HG02943 (cell line): ENCODE results near the gene CDADC1.

Source experiments
- ATAC-seq: cut with Tn5 transposase; IDR thresholded peaks from one replicate; pipeline ENCODE4 v1.9.1; 2021; ENCODE audit warnings: mild to moderate bottlenecking, low read depth, moderate library complexity; ENCODE audit not compliant: unreplicated experiment

Gene CDADC1

GRCh38 chr13:49235856-49236431 is 11.8 kb upstream of the CDADC1 start:
- ATAC-seq = no peak

DNA sequence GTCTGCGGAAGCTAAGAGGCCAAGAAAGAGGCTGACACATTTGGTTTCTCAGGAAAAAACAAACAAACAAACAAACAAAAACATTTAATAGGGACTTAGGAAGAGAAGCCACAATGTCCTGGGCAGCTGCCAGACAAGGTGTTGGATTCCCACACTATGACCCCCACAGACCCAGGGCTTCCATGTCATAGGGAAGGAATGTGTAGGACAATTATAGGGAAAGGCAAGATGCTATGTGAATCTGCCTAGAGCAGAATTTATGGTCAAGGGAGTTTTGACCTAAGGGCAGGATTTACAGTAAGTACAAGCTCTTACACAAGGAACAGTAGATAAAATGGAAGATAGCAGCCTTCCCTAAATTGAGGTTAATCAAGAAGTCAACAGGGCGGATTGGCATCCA is 9.1 kb upstream of the CDADC1 start:
- no peak for ATAC-seq

DNA sequence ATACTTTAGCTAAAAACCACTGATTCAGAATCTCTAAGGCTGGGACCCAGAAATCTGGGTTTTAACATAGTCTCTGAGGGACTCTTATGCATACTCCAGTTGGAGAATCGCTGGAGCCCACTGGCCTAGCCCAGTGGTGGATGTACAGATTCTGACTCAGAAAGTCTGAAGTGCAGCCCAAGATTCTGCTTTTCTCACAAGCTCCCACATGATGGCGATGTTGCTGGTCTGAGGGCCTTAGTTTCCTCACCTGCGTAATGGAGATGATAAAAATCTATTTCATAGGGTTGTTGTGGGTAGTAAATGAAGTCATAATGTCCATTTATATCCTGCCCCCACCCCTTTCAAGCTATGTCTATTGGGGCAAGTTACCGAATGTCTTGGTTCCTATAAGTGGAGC is 7.7 kb upstream of the CDADC1 start:
- ATAC-seq = no peak

GRCh38 chr13:49241296-49241695 is 6.4 kb upstream of the CDADC1 start:
- ATAC-seq = no peak

GRCh38 chr13:49245101-49245500 is 2.6 kb upstream of the CDADC1 start:
- no peak for ATAC-seq

DNA sequence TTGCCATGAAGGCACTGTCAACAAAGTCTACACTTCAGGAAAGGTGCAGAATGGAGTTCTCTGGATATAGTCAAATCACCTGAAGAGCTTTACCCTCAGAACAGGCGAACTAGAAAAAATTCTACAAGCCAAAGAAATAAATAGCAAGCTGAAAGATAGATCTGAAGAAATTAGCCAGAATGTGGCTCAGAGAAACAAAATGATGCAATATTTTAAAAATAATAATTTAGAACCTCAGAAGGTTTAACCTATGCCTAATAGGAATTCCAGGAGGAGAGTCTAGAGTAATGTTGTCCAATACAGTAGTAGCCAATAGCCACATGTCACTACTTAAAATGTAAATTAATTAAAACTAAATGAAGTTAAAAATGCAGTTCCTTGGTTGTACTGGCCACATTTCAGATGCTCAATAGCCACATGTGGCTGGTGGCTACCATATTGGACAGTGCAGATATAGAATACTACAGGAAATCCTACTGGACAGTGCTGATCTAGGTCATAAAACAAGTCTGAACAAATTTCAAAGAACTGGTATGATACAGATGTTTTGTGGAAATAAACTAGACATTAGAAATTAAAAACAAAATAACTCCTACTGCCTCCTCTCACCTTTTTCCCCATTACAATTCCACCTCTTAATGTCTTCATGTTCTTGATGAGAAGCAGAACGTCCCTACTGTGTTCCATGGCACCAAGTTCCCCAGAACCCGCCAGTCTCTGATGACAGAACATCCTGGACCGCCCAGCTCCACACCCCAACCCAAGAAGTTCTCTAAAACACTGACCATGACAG is 679 bp upstream of the CDADC1 start:
- ATAC-seq = peak; percentile 34

DNA sequence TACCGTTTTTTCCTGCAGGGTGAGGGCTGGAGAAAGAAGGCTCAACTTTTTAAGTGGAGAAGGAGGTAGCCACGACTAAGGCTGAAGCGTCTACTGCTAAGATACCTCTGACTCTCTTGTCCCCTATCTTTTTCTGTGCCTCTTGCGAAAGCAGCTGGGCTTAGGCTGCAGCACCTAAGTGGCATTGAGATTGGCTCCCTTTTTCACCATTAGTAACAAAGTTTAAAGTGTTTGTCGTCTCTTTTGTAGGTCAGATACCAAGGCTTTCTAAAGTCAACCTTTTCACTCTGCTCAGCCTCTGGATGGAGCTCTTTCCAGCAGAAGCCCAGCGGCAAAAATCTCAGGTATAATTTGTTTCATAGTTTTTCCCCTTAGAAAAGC is 887 bp downstream of the CDADC1 start:
- no peak for ATAC-seq

GRCh38 chr13:49251326-49251725 is 3.6 kb downstream of the CDADC1 start:
- ATAC-seq = no peak

DNA sequence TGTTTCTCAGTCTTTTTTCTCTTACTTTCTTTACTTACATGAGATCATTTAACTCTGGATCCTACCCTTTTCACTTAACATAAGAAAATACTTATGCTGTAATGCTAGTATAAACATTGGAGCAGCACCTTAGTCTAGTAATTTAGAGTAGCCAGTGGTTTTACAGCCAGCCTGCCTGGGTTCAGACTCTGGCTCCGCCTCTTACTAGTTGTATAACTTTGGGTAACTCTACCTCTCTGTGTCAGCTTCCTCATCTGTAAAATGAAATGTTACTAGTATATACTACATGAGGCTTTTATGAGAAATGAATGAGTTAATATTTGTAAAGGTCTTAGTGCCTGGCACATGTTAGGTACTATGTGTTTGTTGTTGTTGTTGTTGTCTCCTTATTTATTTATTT is 5.6 kb downstream of the CDADC1 start:
- ATAC-seq = no peak

DNA sequence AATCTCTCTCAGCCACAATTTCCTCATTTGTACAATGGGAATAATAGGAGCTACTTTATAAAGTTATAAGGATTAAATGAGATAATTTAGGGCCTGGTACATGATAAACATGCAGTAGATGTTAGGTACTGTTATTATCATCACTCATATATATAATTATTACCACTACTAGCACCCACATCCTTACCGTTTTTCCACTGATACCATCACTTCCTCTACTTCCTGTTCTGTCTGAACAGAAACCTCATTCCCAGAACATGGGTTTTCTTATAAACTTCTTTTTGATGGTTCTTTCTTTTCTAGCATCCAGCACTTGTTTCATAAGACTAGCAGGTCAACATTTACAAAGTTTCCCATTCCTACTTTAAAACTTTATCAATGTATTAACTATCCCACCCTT is 6.3 kb downstream of the CDADC1 start:
- ATAC-seq = no peak

- ATAC-seq = no peak
Observed at GRCh38 chr13:49256841-49257240, 9.1 kb downstream of the CDADC1 start.

- no peak for ATAC-seq
Observed at GRCh38 chr13:49258089-49258796, 10.5 kb downstream of the CDADC1 start.

- ATAC-seq = no peak
Observed at GRCh38 chr13:49259586-49259985, 11.9 kb downstream of the CDADC1 start.

DNA sequence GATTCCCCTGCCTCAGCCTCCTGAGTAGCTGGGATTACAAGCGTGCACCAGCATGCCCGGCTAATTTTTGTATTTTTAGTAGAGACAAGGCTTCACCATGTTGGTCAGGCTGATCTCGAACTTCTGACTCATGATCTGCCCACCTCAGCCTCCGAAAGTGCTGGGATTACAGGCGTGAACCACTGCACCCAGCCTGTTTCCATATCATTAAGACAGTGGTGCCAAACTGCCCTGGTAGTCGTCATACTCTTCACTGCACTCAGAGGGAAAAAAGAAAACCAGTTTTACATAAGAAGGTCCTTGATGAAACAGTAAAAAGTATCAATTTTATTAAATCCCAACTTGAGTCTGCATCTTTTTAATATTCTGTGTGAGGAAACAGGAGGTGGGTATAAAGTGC is 14.9 kb downstream of the CDADC1 start:
- ATAC-seq = no peak

DNA sequence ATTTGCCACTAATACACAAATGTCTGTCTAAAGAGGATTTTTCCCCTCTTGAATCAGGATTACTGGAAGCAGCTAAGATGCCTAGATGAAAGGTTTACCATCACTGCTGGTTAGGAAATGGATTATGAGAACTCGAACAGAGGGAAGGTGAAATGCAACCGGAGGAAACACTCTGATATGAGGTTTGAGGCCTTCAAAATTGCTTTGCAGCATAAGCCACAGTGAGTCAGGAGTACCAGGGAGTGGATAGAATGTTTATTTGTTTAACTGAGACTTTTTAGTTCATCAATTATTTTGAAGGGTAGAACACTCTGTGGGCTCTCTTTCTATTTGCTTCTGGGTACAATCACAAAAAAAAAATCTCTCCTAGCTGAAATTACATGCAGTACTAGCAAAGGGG is 18.1 kb downstream of the CDADC1 start:
- ATAC-seq = no peak

DNA sequence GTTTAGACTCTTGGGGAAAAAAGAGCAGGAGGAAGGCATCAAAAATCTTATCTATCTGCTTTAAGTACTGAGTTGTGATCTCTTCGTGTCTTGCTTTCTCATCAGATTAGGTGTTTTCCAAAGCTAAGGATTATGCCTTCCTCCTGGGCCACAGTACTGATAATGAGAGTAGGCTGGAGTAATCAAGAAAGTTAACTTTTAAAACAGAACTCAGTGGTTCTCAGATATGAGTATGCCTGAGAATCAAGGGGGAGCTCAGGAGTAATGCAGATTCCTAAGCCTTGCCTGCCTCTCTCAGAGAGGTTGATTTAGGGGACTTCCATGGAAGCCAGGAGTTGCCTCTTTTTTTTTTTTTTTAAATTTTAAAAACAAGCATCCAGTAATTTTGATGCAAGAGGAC is 23.5 kb downstream of the CDADC1 start:
- ATAC-seq = no peak

GRCh38 chr13:49272296-49272695 is 24.6 kb downstream of the CDADC1 start:
- ATAC-seq = no peak

DNA sequence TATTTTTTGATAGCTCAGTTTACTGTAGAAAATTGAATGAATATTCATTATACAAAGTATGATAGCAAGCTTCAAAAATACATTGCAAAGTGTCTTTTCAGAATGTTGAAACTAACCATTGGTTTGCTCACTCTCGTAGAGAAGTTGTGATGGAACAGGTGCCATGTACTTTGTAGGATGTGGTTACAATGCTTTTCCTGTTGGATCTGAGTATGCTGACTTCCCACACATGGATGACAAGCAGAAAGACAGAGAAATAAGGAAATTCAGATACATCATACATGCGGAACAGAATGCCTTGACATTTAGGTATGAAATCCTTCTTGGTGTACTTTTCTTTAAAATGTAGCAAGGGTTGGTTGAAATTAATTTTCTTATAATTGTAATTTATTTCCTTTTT is 30.5 kb downstream of the CDADC1 start:
- no peak for ATAC-seq

GRCh38 chr13:49279112-49279511 is 31.4 kb downstream of the CDADC1 start:
- ATAC-seq = no peak

GRCh38 chr13:49279885-49280284 is 32.2 kb downstream of the CDADC1 start:
- no peak for ATAC-seq

DNA sequence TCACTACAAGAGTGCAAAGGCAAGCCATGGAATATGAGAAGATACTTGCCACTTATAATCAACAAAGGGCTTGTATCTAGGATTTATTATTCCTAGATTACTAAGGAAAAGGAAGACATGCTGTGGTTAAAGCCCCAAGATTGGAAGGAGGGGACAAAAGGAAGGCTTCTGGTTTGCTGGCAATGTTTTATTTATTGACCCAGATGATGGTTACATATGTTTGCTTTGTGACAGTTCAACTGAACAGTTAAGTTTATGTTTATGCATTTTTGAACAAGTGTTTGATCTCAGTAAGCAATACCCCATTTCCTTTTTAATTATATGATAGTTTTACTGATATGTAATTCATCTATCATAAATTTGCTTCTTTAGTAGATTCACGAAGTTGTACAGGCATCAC is 40.3 kb downstream of the CDADC1 start:
- no peak for ATAC-seq

GRCh38 chr13:49288458-49288857 is 40.7 kb downstream of the CDADC1 start:
- no peak for ATAC-seq
